HCT116 (cell line): ENCODE results near the gene GPX1. TPM values are rescaled to one million over a fixed set of nuclear protein-coding genes. Genes with fewer than 3 reads are reported as not detected.
A peak's percentile ranks its signal among the peaks of the same experiment; 100 is the strongest.
"Not testable (repeated sequence)": the region's sequence is repeated elsewhere in the genome, so short reads cannot be mapped to it uniquely, and the experiment has no call there.

ENCODE experiments used
- ATAC-seq: fragments of 200-7000 bp; cut with Tn5 transposase; 2 replicates; pipeline ENCODE4 v1.9.1; 2020; ENCODE audit warnings: mild to moderate bottlenecking, moderate library complexity
- BruUV-seq: library from RNA; stranded (reverse); fragments of 400-500 nt; replicated peaks from 2 replicates; lab custom pipeline; 2021; lab: Mats Ljungman, UMichigan
- CTCF ChIA-PET: fragments of 300-600 bp; sonication (Branson Sonifier 250); formaldehyde crosslinking; loops from one replicate; lab custom pipeline; 2021; ENCODE audit warnings: antibody characterized with exemption; lab: Charles Lee
- POLR2A ChIA-PET: fragments of 300-600, 350-600 bp; sonication (Branson Sonifier 250); formaldehyde crosslinking; loops from one replicate; lab custom pipeline; 2021; ENCODE audit warnings: antibody characterized with exemption; lab: Charles Lee
- RAD21 ChIA-PET, 2 experiments: fragments of 300-600 bp; sonication (Branson Sonifier 250); formaldehyde crosslinking; loops; one replicate each; lab custom pipeline; 2023; ENCODE audit warnings: low total read pairs in 2 of 2; ENCODE audit not compliant: uncharacterized antibody in 2 of 2, unreplicated experiment in 2 of 2, low non-redundant PET in 1 of 2; lab: Charles Lee
- DNase-seq: peaks from one replicate; pipeline ENCODE4 v3.0.0-alpha.2; 2010; ENCODE audit warnings: low read depth, low spot score
- H2AFZ ChIP-seq: fragments of 200-600 bp; shearing (Covaris generic), sonication (generic); 2 replicates; pipeline ENCODE4 v1.6.1; 2017; ENCODE audit warnings: low read depth, mixed run types, mixed read lengths, antibody characterized with exemption, low read length; ENCODE audit not compliant: poor library complexity, severe bottlenecking
- H3K27ac ChIP-seq: 2 replicates; pipeline ENCODE4 v1.5.1; 2012; ENCODE audit warnings: low read depth, low read length
- H3K27me3 ChIP-seq: fragments of 200-600 bp; sonication (generic); 2 replicates; pipeline ENCODE4 v1.6.1; 2016; ENCODE audit warnings: mixed run types, low read length, mixed read lengths; ENCODE audit not compliant: insufficient read depth
- H3K36me3 ChIP-seq, 2 experiments: fragments of 200-500 bp in 1 of 2; fragments of 200-600 bp in 1 of 2; sonication (Bioruptor generic) in 1 of 2; sonication (generic) in 1 of 2; 2 replicates each; pipeline versions ENCODE4 v1.5.1 to v1.6.1; 2014 to 2016; ENCODE audit warnings: low read length in 2 of 2, inconsistent platforms in 1 of 2, mixed read lengths in 1 of 2, mixed run types in 1 of 2; ENCODE audit not compliant: insufficient read depth in 2 of 2, control insufficient read depth in 1 of 2
- H3K4me1 ChIP-seq, 2 experiments: fragments of 200-600 bp in 1 of 2; sonication (generic) in 1 of 2; 2 replicates each; pipeline versions ENCODE4 v1.5.1 to v1.6.1; 2012 to 2017; ENCODE audit warnings: low read length in 2 of 2, inconsistent platforms in 1 of 2, mild to moderate bottlenecking in 1 of 2, mixed read lengths in 1 of 2, mixed run types in 1 of 2, moderate library complexity in 1 of 2; ENCODE audit not compliant: insufficient read depth in 2 of 2, control insufficient read depth in 1 of 2
- H3K4me2 ChIP-seq: fragments of 200-600 bp; sonication (generic); 2 replicates; pipeline ENCODE4 v1.6.1; 2017; ENCODE audit warnings: mixed run types, low read length, mixed read lengths
- H3K4me3 ChIP-seq, 2 experiments: fragments of 200-600 bp in 1 of 2; sonication (generic) in 1 of 2; replicated peaks in 1 of 2; 2 replicates each; pipeline ENCODE4 v1.5.1; 2011 to 2016; ENCODE audit warnings: low read length in 2 of 2, control low read depth in 1 of 2, low read depth in 1 of 2, mild to moderate bottlenecking in 1 of 2, mixed read lengths in 1 of 2, mixed run types in 1 of 2
- H3K79me2 ChIP-seq: fragments of 200-600 bp; sonication (generic); 2 replicates; pipeline ENCODE4 v1.6.1; 2017; ENCODE audit warnings: mild to moderate bottlenecking, mixed run types, low read length, moderate library complexity, mixed read lengths; ENCODE audit not compliant: insufficient read depth
- H3K9ac ChIP-seq: fragments of 200-600 bp; sonication (generic); 2 replicates; pipeline ENCODE4 v1.6.1; 2016; ENCODE audit warnings: low read length, mixed read lengths
- H3K9me2 ChIP-seq: fragments of 200-600 bp; sonication (generic), shearing (Covaris generic); 2 replicates; pipeline ENCODE4 v1.6.1; 2017; ENCODE audit warnings: mixed run types, mild to moderate bottlenecking, moderate library complexity; ENCODE audit not compliant: insufficient read depth
- H3K9me3 ChIP-seq, 2 experiments: fragments of 200-500 bp in 1 of 2; fragments of 200-600 bp in 1 of 2; sonication (Bioruptor generic) in 1 of 2; sonication (generic) in 1 of 2; 2 replicates each; pipeline ENCODE4 v1.6.1; 2014 to 2017; ENCODE audit warnings: low read length in 2 of 2, mixed read lengths in 2 of 2, inconsistent platforms in 1 of 2, low read depth in 1 of 2, mild to moderate bottlenecking in 1 of 2, mixed run types in 1 of 2, moderate library complexity in 1 of 2; ENCODE audit not compliant: control insufficient read depth in 1 of 2, insufficient read depth in 1 of 2
- H4K20me1 ChIP-seq: fragments of 200-600 bp; sonication (generic), shearing (Covaris generic); 2 replicates; pipeline ENCODE4 v1.6.1; 2017; ENCODE audit warnings: mixed run types, mild to moderate bottlenecking, moderate library complexity; ENCODE audit not compliant: insufficient read depth
- REST ChIP-seq: IDR thresholded peaks from 2 replicates; pipeline ENCODE4 v1.6.1; 2012; ENCODE audit warnings: low read depth
- YY1 ChIP-seq: IDR thresholded peaks from 2 replicates; pipeline ENCODE4 v1.6.1; 2011; ENCODE audit warnings: low read length, low read depth, moderate library complexity, mild to moderate bottlenecking; ENCODE audit not compliant: insufficient replicate concordance; ENCODE audit errors: extremely low read depth
- intact Hi-C: fragments of 100-400 bp; cut with micrococcal nuclease; formaldehyde crosslinking; loops from 2 replicates; pipeline ENCODE4 v1.10.0; 2022
- total RNA-seq: library from RNA; stranded (reverse); gene quantifications from one replicate; pipeline ENCODE4 v1.2.1, GENCODE V29; 2021; ENCODE audit not compliant: unreplicated experiment

The GPX1 gene
- total RNA-seq, 1 experiment from 2014 or later = 330 TPM

- no peaks in the 10 kb centered on the region for H3K9me3 ChIP-seq
- H3K4me1 ChIP-seq = peaks cover 0 to 4% of the 10 kb centered on the region in 2 experiments; a peak in 1 of 4 replicates
- no peak overlapping the region for H3K9ac ChIP-seq
- peaks cover 2 to 18% of the 10 kb centered on the region in 2 experiments; a peak in 3 of 4 replicates for H3K36me3 ChIP-seq
- H2AFZ ChIP-seq = no peak overlapping the region
- H3K27me3 ChIP-seq = no peaks in the 10 kb centered on the region
- RAD21 ChIA-PET = no interaction called here
- H4K20me1 ChIP-seq = peaks cover 49% of the 10 kb centered on the region
- BruUV-seq = no TSS peak
- no peak overlapping the region for H3K4me2 ChIP-seq
- peaks cover 100% of the 10 kb centered on the region for H3K79me2 ChIP-seq
- DNase-seq (no peak), ATAC-seq (peak; percentile 72)
- H3K27ac ChIP-seq = no peak overlapping the region
- intact Hi-C loops = no loop called here
- CTCF ChIA-PET = no interaction called here
- H3K9me2 ChIP-seq = no peaks in the 10 kb centered on the region
- POLR2A ChIA-PET = interaction anchor here (0.6 kb wide), 1 partner anchor 19 kb away, joined by 4 read pairs; no protein-coding TSS in a partner anchor
- no peak overlapping the region for H3K4me3 ChIP-seq
- TF ChIP-seq YY1 (peak; percentile 70), REST (no peak)
Measured at GRCh38 chr3:49397470-49397869, 39.3 kb upstream of the GPX1 start.

GRCh38 chr3:49391310-49391709, 33.2 kb upstream of the GPX1 start:
- BruUV-seq, RAD21 ChIA-PET, H3K4me1 ChIP-seq, H3K4me3 ChIP-seq, ATAC-seq, POLR2A ChIA-PET, H3K9me3 ChIP-seq, CTCF ChIA-PET, H3K9me2 ChIP-seq, H3K9ac ChIP-seq, H3K36me3 ChIP-seq, H3K4me2 ChIP-seq, intact Hi-C loops, DNase-seq, H2AFZ ChIP-seq, H3K27me3 ChIP-seq, H3K27ac ChIP-seq: not testable (repeated sequence)
- peaks cover 31% of the 10 kb centered on the region; the same call in 1 of the 2 replicates for H4K20me1 ChIP-seq
- H3K79me2 ChIP-seq = peaks cover 99% of the 10 kb centered on the region
